ENCODE measurements around the gene KIAA1755. TPM values are rescaled to one million over a fixed set of nuclear protein-coding genes. Genes with fewer than 3 reads are reported as not detected.

KIAA1755 gene
- total and polyA plus RNA-seq, 9 of the 15 experiments (the other 6 are each of a cell fraction or from before 2014, with no cell fraction given): not detected

- TF ChIP-seq ZNF707 (CRISPR knock-in tag; conservative IDR thresholded peaks at IDR 0.05) (no peak), ZKSCAN8 (CRISPR knock-in tag; IDR thresholded peaks at IDR 0.05) (no peak), E2F5 (CRISPR knock-in tag; IDR thresholded peaks at IDR 0.05) (no peak), STAT6 (CRISPR knock-in tag; IDR thresholded peaks at IDR 0.05) (no peak), SMARCA5 (IDR thresholded peaks at IDR 0.05) (no peak), GTF3C2 (IDR thresholded peaks at IDR 0.05; ENCODE audit: borderline replicate concordance, extremely low read depth, insufficient read length) (no peak), ATF7 (IDR thresholded peaks at IDR 0.05) (no peak), ZNF436 (CRISPR knock-in tag; IDR thresholded peaks at IDR 0.05) (no peak), HNRNPUL1 (IDR thresholded peaks at IDR 0.05; ENCODE audit: low read length) (no peak), ZC3H4 (CRISPR knock-in tag; IDR thresholded peaks at IDR 0.05; ENCODE audit: borderline replicate concordance) (no peak), ZBTB8A (IDR thresholded peaks at IDR 0.05; ENCODE audit: partially characterized antibody) (no peak), ILK (tag; IDR thresholded peaks at IDR 0.05; ENCODE audit: borderline replicate concordance, low read depth) (no peak), TRIM25 (IDR thresholded peaks at IDR 0.05; ENCODE audit: borderline replicate concordance) (no peak), SMAD1 (IDR thresholded peaks at IDR 0.05; ENCODE audit: low read depth, low read length, partially characterized antibody) (no peak)
Observed at GRCh38 chr20:38210741-38211140, 49.8 kb downstream of the KIAA1755 start (continued).

Measured in K562 (cell line).